B cell (primary cell): Measurements from ENCODE around the gene RAB8B. TPM values are rescaled to one million over a fixed set of nuclear protein-coding genes. Genes with fewer than 3 reads are reported as not detected.

Experiments used
- ATAC-seq: fragments of 200-7000 bp; cut with Tn5 transposase; one replicate; pipeline ENCODE4 v1.10.0; 2021; ENCODE audit warnings: low read depth, mild to moderate bottlenecking, moderate number of reproducible peaks, moderate library complexity
- CTCF ChIA-PET: fragments of 350-600 bp; sonication (Branson Sonifier 250); formaldehyde crosslinking; loops from one replicate; lab custom pipeline; 2021; ENCODE audit warnings: antibody characterized with exemption, inconsistent platforms; lab: Charles Lee
- POLR2A ChIA-PET: fragments of 350-600 bp; sonication (Branson Sonifier 250); formaldehyde crosslinking; loops from one replicate; lab custom pipeline; 2021; ENCODE audit warnings: antibody characterized with exemption; lab: Charles Lee
- DNase-seq: peaks from one replicate; pipeline ENCODE4 v3.0.0; 2013
- H2AFZ ChIP-seq: 2 replicates; pipeline ENCODE4 v1.6.1; 2012; ENCODE audit warnings: mild to moderate bottlenecking, low read depth, low read length; ENCODE audit not compliant: insufficient read depth, poor library complexity, severe bottlenecking
- H3K27ac ChIP-seq, 2 donors: 1 replicate in 1 of 2; 2 replicates in 1 of 2; pipeline ENCODE4 v1.5.1; 2012 to 2013; ENCODE audit warnings: low read length in 2 of 2, mild to moderate bottlenecking in 2 of 2, moderate library complexity in 1 of 2
- H3K27me3 ChIP-seq, 4 experiments: fragments of 200-600 bp in 1 of 4; sonication (generic) in 1 of 4; replicated peaks in 1 of 4; 1 replicate in 2 of 4; 2 replicates in 2 of 4; pipeline versions ENCODE4 v1.6.1 to v1.7.0; 2013 to 2016; ENCODE audit warnings: low read length in 3 of 4, mild to moderate bottlenecking in 2 of 4, mixed read lengths in 1 of 4, moderate library complexity in 1 of 4; ENCODE audit not compliant: insufficient read depth in 4 of 4, control insufficient read depth in 3 of 4; ENCODE audit errors: control extremely low read depth in 1 of 4
- H3K36me3 ChIP-seq, 2 experiments: replicated peaks in 1 of 2; 1 replicate in 1 of 2; 2 replicates in 1 of 2; pipeline versions ENCODE4 v1.6.1 to v1.7.1; 2013; ENCODE audit warnings: low read length in 1 of 2; ENCODE audit not compliant: insufficient read depth in 2 of 2, control insufficient read depth in 1 of 2; ENCODE audit errors: control extremely low read depth in 1 of 2, extremely low read depth in 1 of 2
- H3K4me1 ChIP-seq, 2 donors: fragments of 200-600 bp in 1 of 2; sonication (generic) in 1 of 2; 1 replicate in 1 of 2; 2 replicates in 1 of 2; pipeline versions ENCODE4 v1.5.1 to v1.6.1; 2013 to 2017; ENCODE audit warnings: low read length in 2 of 2; ENCODE audit not compliant: control insufficient read depth in 2 of 2, insufficient read depth in 2 of 2
- H3K4me2 ChIP-seq: replicated peaks from 2 replicates; pipeline ENCODE3; 2012; ENCODE audit warnings: mild to moderate bottlenecking, low read depth, low read length; ENCODE audit not compliant: poor library complexity, severe bottlenecking
- H3K4me3 ChIP-seq, 5 experiments: fragments of 200-600 bp in 1 of 5; sonication (generic) in 1 of 5; 1 replicate in 3 of 5; 2 replicates in 2 of 5; pipeline versions ENCODE4 v1.5.1 to v1.7.0; 2011 to 2016; ENCODE audit warnings: low read length in 4 of 5, mild to moderate bottlenecking in 4 of 5, low read depth in 2 of 5, control low read depth in 1 of 5, moderate library complexity in 1 of 5; ENCODE audit not compliant: insufficient read depth in 1 of 5; ENCODE audit errors: control extremely low read depth in 1 of 5, extremely low read depth in 1 of 5
- H3K79me2 ChIP-seq: fragments of 200-600 bp; sonication (generic); one replicate; pipeline ENCODE4 v1.6.0; 2016; ENCODE audit warnings: low read length; ENCODE audit not compliant: control insufficient read depth, insufficient read depth
- H3K9ac ChIP-seq: fragments of 200-600 bp; sonication (generic); 2 replicates; pipeline ENCODE4 v1.6.1; 2017; ENCODE audit warnings: mild to moderate bottlenecking, low read length, moderate library complexity
- H3K9me3 ChIP-seq, 3 donors: one replicate each; pipeline versions ENCODE4 v1.6.1 to v1.7.1; 2013; ENCODE audit warnings: low read length in 2 of 3; ENCODE audit not compliant: control insufficient read depth in 2 of 3, insufficient read depth in 1 of 3; ENCODE audit errors: control extremely low read depth in 1 of 3
- H4K20me1 ChIP-seq: 2 replicates; pipeline ENCODE4 v1.6.0; 2012; ENCODE audit warnings: mild to moderate bottlenecking, low read length; ENCODE audit not compliant: insufficient read depth, control insufficient read depth, poor library complexity, severe bottlenecking
- H3K27ac Mint-ChIP-seq: one replicate; pipeline ENCODE4 v1.8.0; 2021; ENCODE audit warnings: mixed read lengths
- H3K27me3 Mint-ChIP-seq: one replicate; pipeline ENCODE4 v1.8.0; 2021; ENCODE audit warnings: mixed read lengths
- H3K4me1 Mint-ChIP-seq: one replicate; pipeline ENCODE4 v1.8.0; 2021; ENCODE audit warnings: mixed read lengths
- H3K4me3 Mint-ChIP-seq: one replicate; pipeline ENCODE4 v1.8.0; 2021; ENCODE audit warnings: mixed read lengths
- H3K9me3 Mint-ChIP-seq: one replicate; pipeline ENCODE4 v1.8.0; 2022; ENCODE audit warnings: mixed read lengths; ENCODE audit not compliant: insufficient read depth
- EZH2 ChIP-seq: IDR thresholded peaks from 2 replicates; pipeline ENCODE4 v1.6.1; 2012; ENCODE audit warnings: borderline replicate concordance, low read depth, mild to moderate bottlenecking, moderate library complexity, low read length; ENCODE audit not compliant: insufficient read depth, poor library complexity, severe bottlenecking
- WGBS: methylation state at CpG from one replicate; pipeline ENCODE4 v1.1.5; 2013; ENCODE audit warnings: missing lambda C conversion rate; ENCODE audit not compliant: insufficient coverage; 5-methylcytosine and 5-hydroxymethylcytosine counted together
- intact Hi-C: fragments of 100-400 bp; cut with micrococcal nuclease; formaldehyde crosslinking; loops from one replicate; pipeline ENCODE4 v1.10.0; 2022
- polyA plus RNA-seq: library from polyadenylated mRNA; depleted of rRNA; stranded (reverse); fragments of >200 nt; gene quantifications from 2 replicates; pipeline ENCODE4 v1.2.3, GENCODE V29; 2012
- total RNA-seq, 2 donors: library from RNA; stranded (reverse); fragments of 120-200 nt in 1 of 2; gene quantifications; 1 replicate in 1 of 2; 2 replicates in 1 of 2; pipeline versions ENCODE4 v1.2.3 to v1.2.4, GENCODE V29; 2013 to 2022
- TF ChIP-seq, protein P1 (sequence below): fragments of 200-600 bp; IDR thresholded peaks from one replicate; pipeline ENCODE4 v1.8.0; 2022; ENCODE audit warnings: antibody characterized with exemption, mild to moderate bottlenecking

Gene RAB8B
- total and polyA plus RNA-seq, 2 donors (not counting 1 experiment from before 2014, with no cell fraction given), result 9.6 to 61.3 TPM

DNA sequence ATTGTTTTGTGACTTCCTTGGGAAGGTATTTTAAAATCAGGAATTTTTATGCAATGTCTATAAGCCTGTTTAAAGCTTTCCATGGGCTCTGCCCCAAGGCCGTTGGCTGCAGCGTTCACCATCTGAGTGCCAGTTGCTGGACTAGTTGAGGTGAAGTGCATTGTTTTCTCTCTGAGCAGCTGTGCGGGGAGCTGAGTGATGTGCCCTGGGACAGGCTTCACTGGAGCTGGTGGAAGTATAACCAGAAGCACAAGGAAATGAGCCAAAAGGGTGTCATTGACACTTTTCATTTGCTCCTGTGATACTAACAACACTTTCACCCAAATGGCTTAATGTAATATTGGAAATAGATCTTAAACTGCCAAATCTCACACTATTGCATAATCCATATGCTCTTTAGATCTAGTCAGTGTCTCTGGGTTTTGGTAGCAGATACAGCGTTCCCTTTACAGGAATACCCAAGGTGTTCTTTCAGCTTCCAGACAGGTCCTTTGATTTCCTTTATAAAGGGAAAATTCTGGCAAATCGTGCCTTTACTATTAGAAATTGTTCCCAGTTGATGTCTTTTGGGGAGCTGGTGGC lies 117.2 kb downstream of the RAB8B start:
- no peaks in the 10 kb centered on the region for H3K9me3 ChIP-seq
- no peaks in the 10 kb centered on the region for H3K9me3 Mint-ChIP-seq
- DNase-seq (no peak), ATAC-seq (no peak)
- ChIA-PET CTCF (no interaction called here), POLR2A (no interaction called here)
- H3K9ac ChIP-seq, result no peak overlapping the region
- H2AFZ ChIP-seq, result no peak overlapping the region
- no peaks in the 10 kb centered on the region for H4K20me1 ChIP-seq
- 94% methylated on average over 3 of the region's 5 CpGs for WGBS
- H3K27me3 ChIP-seq, result no peaks in the 10 kb centered on the region
- H3K27me3 Mint-ChIP-seq, result no peaks in the 10 kb centered on the region
- H3K4me2 ChIP-seq, result no peak overlapping the region
- intact Hi-C loops, result no loop called here
- no peak overlapping the region for H3K27ac Mint-ChIP-seq
- H3K4me3 Mint-ChIP-seq, result no peak overlapping the region
- H3K4me1 Mint-ChIP-seq, result no peaks in the 10 kb centered on the region
- no peak overlapping the region for H3K27ac ChIP-seq
- no peaks in the 10 kb centered on the region for H3K4me1 ChIP-seq
- H3K36me3 ChIP-seq, result peaks cover 0 to 43% of the 10 kb centered on the region in 2 experiments
- TF ChIP-seq EZH2, result no peak
- TF ChIP-seq, protein P1, sequence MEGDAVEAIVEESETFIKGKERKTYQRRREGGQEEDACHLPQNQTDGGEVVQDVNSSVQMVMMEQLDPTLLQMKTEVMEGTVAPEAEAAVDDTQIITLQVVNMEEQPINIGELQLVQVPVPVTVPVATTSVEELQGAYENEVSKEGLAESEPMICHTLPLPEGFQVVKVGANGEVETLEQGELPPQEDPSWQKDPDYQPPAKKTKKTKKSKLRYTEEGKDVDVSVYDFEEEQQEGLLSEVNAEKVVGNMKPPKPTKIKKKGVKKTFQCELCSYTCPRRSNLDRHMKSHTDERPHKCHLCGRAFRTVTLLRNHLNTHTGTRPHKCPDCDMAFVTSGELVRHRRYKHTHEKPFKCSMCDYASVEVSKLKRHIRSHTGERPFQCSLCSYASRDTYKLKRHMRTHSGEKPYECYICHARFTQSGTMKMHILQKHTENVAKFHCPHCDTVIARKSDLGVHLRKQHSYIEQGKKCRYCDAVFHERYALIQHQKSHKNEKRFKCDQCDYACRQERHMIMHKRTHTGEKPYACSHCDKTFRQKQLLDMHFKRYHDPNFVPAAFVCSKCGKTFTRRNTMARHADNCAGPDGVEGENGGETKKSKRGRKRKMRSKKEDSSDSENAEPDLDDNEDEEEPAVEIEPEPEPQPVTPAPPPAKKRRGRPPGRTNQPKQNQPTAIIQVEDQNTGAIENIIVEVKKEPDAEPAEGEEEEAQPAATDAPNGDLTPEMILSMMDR, result no peak
- H3K4me3 ChIP-seq, result no peak overlapping the region
- H3K79me2 ChIP-seq, result no peaks in the 10 kb centered on the region

DNA sequence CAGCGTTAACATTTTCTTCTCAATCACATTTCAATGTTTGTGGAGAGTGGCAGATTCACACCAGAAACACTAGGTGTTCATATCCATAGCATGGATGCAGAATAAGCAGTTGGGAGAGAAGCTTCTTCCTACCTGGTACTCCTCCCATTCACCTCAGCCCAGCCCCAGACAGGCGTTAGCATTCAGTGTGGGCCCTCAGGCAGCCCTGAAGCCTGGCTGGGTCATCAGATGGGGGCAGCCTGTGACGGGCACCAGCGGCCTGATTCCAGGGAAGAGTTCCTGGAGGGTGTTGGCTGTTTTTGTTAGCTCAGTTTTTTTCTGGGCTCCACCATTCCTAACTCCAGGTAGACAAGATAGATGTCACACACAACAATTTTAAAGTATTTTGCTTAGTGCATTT lies 119.1 kb downstream of the RAB8B start:
- intact Hi-C loops, result no loop called here
- TF ChIP-seq, protein P1, result no peak
- TF ChIP-seq EZH2, result no peak
- Histone ChIP-seq H3K4me2 (no peak overlapping the region), H3K36me3 (peaks cover 0 to 27% of the 10 kb centered on the region in 2 experiments), H3K9me3 (no peaks in the 10 kb centered on the region), H4K20me1 (no peaks in the 10 kb centered on the region), H3K79me2 (no peaks in the 10 kb centered on the region), H3K4me3 (no peak overlapping the region), H3K9ac (no peak overlapping the region), H2AFZ (no peak overlapping the region), H3K4me1 (no peaks in the 10 kb centered on the region), H3K27me3 (no peaks in the 10 kb centered on the region), H3K27ac (no peak overlapping the region)
- Mint-ChIP-seq H3K4me1 (no peaks in the 10 kb centered on the region), H3K27ac (no peak overlapping the region), H3K9me3 (no peaks in the 10 kb centered on the region), H3K4me3 (no peak overlapping the region), H3K27me3 (no peaks in the 10 kb centered on the region)
- 83% methylated on average over 1 of the region's 4 CpGs for WGBS
- DNase-seq, result no peak
- POLR2A ChIA-PET, result no interaction called here
- CTCF ChIA-PET, result no interaction called here
- no peak for ATAC-seq
